Adrenal gland (tissue), 5 donors: ENCODE measurements around the gene STAT5B.
"Not testable (repeated sequence)": the region's sequence is repeated elsewhere in the genome, so short reads cannot be mapped to it uniquely, and the experiment has no call there.

Experiments used
- CTCF ChIP-seq, 6 experiments: fragments of 450-650 bp in 4 of 6; fragments of 200-600 bp in 2 of 6; sonication (generic) in 1 of 6; IDR thresholded peaks; 1 replicate in 5 of 6; 2 replicates in 1 of 6; pipeline versions ENCODE4 v1.5.1 to v1.8.0; 2016 to 2021; ENCODE audit warnings: antibody characterized with exemption in 6 of 6, mild to moderate bottlenecking in 2 of 6, moderate library complexity in 1 of 6
- POLR2A ChIP-seq, 2 donors: fragments of 450-650 bp; IDR thresholded peaks; one replicate each; pipeline ENCODE4 v1.6.1; 2017; ENCODE audit warnings: antibody characterized with exemption in 2 of 2, mild to moderate bottlenecking in 2 of 2, moderate library complexity in 1 of 2
- donor health status: DM: no; HTN: no; CAD: no.

- not testable (repeated sequence) for TF ChIP-seq CTCF, POLR2A (IDR thresholded peaks at IDR 0.05)
Measured at GRCh38 chr17:42219280-42219679, 56.9 kb downstream of the STAT5B start.
